A549 (cell line): ENCODE data around the gene ABCC3.

ENCODE experiments used
- NR3C1 ChIP-seq: fragments of >200 bp; sonication (Bioruptor Twin); formaldehyde crosslinking; IDR thresholded peaks from 3 replicates; pipeline ENCODE4 v1.6.1; 2017
- RNF2 ChIP-seq: fragments of 200-600 bp; sonication (generic); IDR thresholded peaks from 2 replicates; pipeline ENCODE4 v1.6.1; 2016; ENCODE audit warnings: low read depth, mild to moderate bottlenecking, antibody characterized with exemption, moderate library complexity, borderline replicate concordance

GRCh38 chr17:50625032-50625871, 9.4 kb upstream of the ABCC3 start:
- no peak for TF ChIP-seq RNF2
- TF ChIP-seq NR3C1: no peak
